BE2C (cell line): ENCODE data around the gene CFB.

Source experiments
- DNase-seq: peaks from one replicate; pipeline ENCODE4 v3.0.0-alpha.2; 2020
- H3K27me3 ChIP-seq: fragments of 250-450 bp; sonication (Bioruptor Pico); 2 replicates; pipeline ENCODE4 v1.5.1; 2020; ENCODE audit warnings: mild to moderate bottlenecking
- H3K36me3 ChIP-seq: fragments of 250-450 bp; sonication (Bioruptor Pico); 2 replicates; pipeline ENCODE4 v1.5.1; 2020; ENCODE audit warnings: mild to moderate bottlenecking
- H3K4me1 ChIP-seq: fragments of 250-450 bp; sonication (Bioruptor Pico); 2 replicates; pipeline ENCODE4 v1.5.1; 2020
- H3K4me3 ChIP-seq: 2 replicates; pipeline ENCODE4 v1.5.1; 2011; ENCODE audit warnings: low read depth, low read length
- H3K9me3 ChIP-seq: fragments of 250-450 bp; sonication (Bioruptor Pico); 2 replicates; pipeline ENCODE4 v1.5.1; 2020
- CTCF ChIP-seq: IDR thresholded peaks from 2 replicates; pipeline ENCODE4 v1.5.1; 2012; ENCODE audit warnings: mild to moderate bottlenecking, low read depth, low read length

CFB gene

GRCh38 chr6:31966997-31967925 lies 21.4 kb downstream of the CFB start:
- TF ChIP-seq CTCF, result no peak
- peaks cover 49% of the 10 kb centered on the region for H3K36me3 ChIP-seq
- DNase-seq, result no peak

GRCh38 chr6:31967926-31968320 lies 22.0 kb downstream of the CFB start:
- H3K27me3 ChIP-seq, result no peaks in the 10 kb centered on the region
- TF ChIP-seq CTCF, result no peak
- DNase-seq, result no peak
- peaks cover 49% of the 10 kb centered on the region for H3K36me3 ChIP-seq
- H3K9me3 ChIP-seq, result no peaks in the 10 kb centered on the region
- H3K4me1 ChIP-seq, result no peaks in the 10 kb centered on the region
- no peak overlapping the region for H3K4me3 ChIP-seq

More at GRCh38 chr6:31966997-31967925, 21.4 kb downstream of the CFB start:
- Histone ChIP-seq H3K4me1 (no peaks in the 10 kb centered on the region), H3K9me3 (no peaks in the 10 kb centered on the region), H3K4me3 (no peak overlapping the region), H3K27me3 (no peaks in the 10 kb centered on the region)

GRCh38 chr6:31968326-31968725 lies 22.4 kb downstream of the CFB start:
- no peak for TF ChIP-seq CTCF

GRCh38 chr6:31968791-31969711 lies 23.2 kb downstream of the CFB start:
- no peak for TF ChIP-seq CTCF
- Histone ChIP-seq H3K27me3 (no peaks in the 10 kb centered on the region), H3K36me3 (peaks cover 42% of the 10 kb centered on the region), H3K9me3 (no peaks in the 10 kb centered on the region), H3K4me3 (no peak overlapping the region), H3K4me1 (no peaks in the 10 kb centered on the region)
- no peak for DNase-seq

More at GRCh38 chr6:31968326-31968725, 22.4 kb downstream of the CFB start:
- H3K27me3 ChIP-seq, result no peaks in the 10 kb centered on the region
- H3K4me3 ChIP-seq, result no peak overlapping the region
- H3K36me3 ChIP-seq, result peaks cover 49% of the 10 kb centered on the region
- no peaks in the 10 kb centered on the region for H3K9me3 ChIP-seq
- no peak for DNase-seq
- H3K4me1 ChIP-seq, result no peaks in the 10 kb centered on the region

GRCh38 chr6:31969712-31970603 lies 24.1 kb downstream of the CFB start:
- no peak for TF ChIP-seq CTCF
- no peaks in the 10 kb centered on the region for H3K27me3 ChIP-seq
- peaks cover 36% of the 10 kb centered on the region for H3K36me3 ChIP-seq
- no peaks in the 10 kb centered on the region for H3K4me1 ChIP-seq
- no peak for DNase-seq
- H3K4me3 ChIP-seq, result peak overlapping the region; percentile 82
- H3K9me3 ChIP-seq, result no peaks in the 10 kb centered on the region
